ENCODE results near the gene MTHFD1L. TPM values are rescaled to one million over a fixed set of nuclear protein-coding genes. Genes with fewer than 3 reads are reported as not detected.

Gene MTHFD1L
- total RNA-seq, 2 experiments from 2014 or later, result 155 to 158 TPM

DNA sequence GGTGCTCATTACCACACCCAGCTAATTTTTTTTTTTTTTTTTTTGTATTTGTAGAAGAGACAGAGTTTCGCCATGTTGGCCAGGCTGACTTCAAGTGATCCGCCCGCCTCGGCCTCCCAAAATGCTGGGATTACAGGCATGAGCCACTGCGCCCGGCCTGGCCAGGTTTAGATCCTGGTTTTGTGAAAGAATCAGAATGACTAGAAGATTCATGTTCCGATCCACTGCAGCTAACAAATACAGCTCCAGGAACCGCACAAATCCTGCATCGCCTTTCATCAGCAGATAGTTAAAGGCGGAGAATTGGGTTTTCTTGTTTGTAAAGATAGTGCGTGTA is 223.1 kb downstream of the MTHFD1L start:
- no peak for TF ChIP-seq CTCF (IDR thresholded peaks at IDR 0.05)
- POLR2A ChIA-PET, result no interaction called here
- Mint-ChIP-seq H3K27ac (no peak overlapping the region), H3K4me3 (no peak overlapping the region), H3K4me1 (ENCODE audit: low read depth) (no peaks in the 10 kb centered on the region), H3K27me3 (no peaks in the 10 kb centered on the region), H3K36me3 (ENCODE audit: low read depth) (peaks cover 43% of the 10 kb centered on the region), H3K9me3 (no peaks in the 10 kb centered on the region)
- CTCF ChIA-PET, result interaction anchor here (0.8 to 1.3 kb wide), 2 partner anchors 10 to 74 kb away, joined by 3 to 7 read pairs; no protein-coding TSS in a partner anchor
- ATAC-seq (no peak), DNase-seq (no peak)
- intact Hi-C loops (cut with micrococcal nuclease), result no loop called here

DNA sequence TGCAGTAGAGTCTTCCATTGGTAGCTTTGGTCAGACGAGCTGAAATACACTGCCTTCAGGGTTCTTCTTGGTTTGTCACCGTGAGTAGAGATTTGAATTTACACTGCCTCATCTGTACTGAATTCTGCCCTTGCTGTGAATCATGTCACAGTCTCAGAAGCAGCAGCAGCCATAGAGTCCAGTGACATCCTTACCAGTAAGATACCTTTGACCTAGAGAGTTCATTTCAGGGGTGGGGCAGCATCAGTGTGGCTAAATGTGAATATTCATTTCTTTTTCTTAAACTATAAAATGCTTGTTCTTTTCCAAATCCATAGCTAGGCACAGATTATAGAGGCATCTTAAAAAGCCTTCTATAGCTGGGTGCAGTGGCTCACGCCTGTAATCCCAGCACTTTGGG is 223.5 kb downstream of the MTHFD1L start:
- Mint-ChIP-seq H3K9me3 (no peaks in the 10 kb centered on the region), H3K36me3 (ENCODE audit: low read depth) (peaks cover 47% of the 10 kb centered on the region), H3K27me3 (no peaks in the 10 kb centered on the region), H3K27ac (no peak overlapping the region), H3K4me1 (ENCODE audit: low read depth) (no peaks in the 10 kb centered on the region), H3K4me3 (no peak overlapping the region)
- POLR2A ChIA-PET, result no interaction called here
- CTCF ChIA-PET, result interaction anchor here (0.8 to 1.3 kb wide), 2 partner anchors 9 to 74 kb away, joined by 3 to 7 read pairs; no protein-coding TSS in a partner anchor
- no peak for DNase-seq
- intact Hi-C loops (cut with micrococcal nuclease), result no loop called here
- ATAC-seq, result no peak
- TF ChIP-seq CTCF (IDR thresholded peaks at IDR 0.05), result no peak

- DNase-seq (no peak), ATAC-seq (no peak)
- intact Hi-C loops (cut with micrococcal nuclease), result no loop called here
- POLR2A ChIA-PET, result no interaction called here
- TF ChIP-seq CTCF (IDR thresholded peaks at IDR 0.05), result no peak
- Mint-ChIP-seq H3K27ac (no peak overlapping the region), H3K4me3 (no peak overlapping the region), H3K27me3 (no peaks in the 10 kb centered on the region), H3K36me3 (ENCODE audit: low read depth) (peaks cover 53% of the 10 kb centered on the region), H3K9me3 (no peaks in the 10 kb centered on the region), H3K4me1 (ENCODE audit: low read depth) (no peaks in the 10 kb centered on the region)
- CTCF ChIA-PET, result no interaction called here
Observed at GRCh38 chr6:151089978-151090377, 224.5 kb downstream of the MTHFD1L start.

GRCh38 chr6:151091571-151091970 is 226.1 kb downstream of the MTHFD1L start:
- H3K27me3 Mint-ChIP-seq, result no peaks in the 10 kb centered on the region
- no peaks in the 10 kb centered on the region for H3K9me3 Mint-ChIP-seq
- ATAC-seq (no peak), DNase-seq (no peak)
- intact Hi-C loops (cut with micrococcal nuclease), result no loop called here
- peaks cover 67% of the 10 kb centered on the region for H3K36me3 Mint-ChIP-seq (ENCODE audit: low read depth)
- ChIA-PET POLR2A (no interaction called here), CTCF (no interaction called here)
- TF ChIP-seq CTCF (IDR thresholded peaks at IDR 0.05), result no peak
- no peak overlapping the region for H3K27ac Mint-ChIP-seq
- no peaks in the 10 kb centered on the region for H3K4me1 Mint-ChIP-seq (ENCODE audit: low read depth)
- H3K4me3 Mint-ChIP-seq, result no peak overlapping the region

DNA sequence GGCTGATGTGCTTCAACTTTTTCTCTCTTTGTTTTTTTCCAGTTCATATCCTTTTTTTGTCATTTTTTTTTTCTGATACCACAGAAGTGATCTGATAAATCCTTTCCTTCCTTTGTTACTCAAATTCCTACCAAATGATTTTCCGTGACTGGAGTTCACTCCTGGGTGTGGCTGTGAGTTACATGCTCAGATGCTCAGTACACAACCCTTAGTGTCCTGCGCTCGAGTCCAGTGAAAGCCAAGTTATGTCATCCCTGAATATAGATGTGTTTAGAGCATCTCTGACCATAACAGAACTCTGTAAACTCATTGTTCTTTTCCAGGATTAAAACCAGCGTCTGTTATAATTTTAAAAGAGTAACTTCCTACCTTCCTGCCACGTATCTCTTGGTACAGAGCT is 227.1 kb downstream of the MTHFD1L start:
- ATAC-seq (no peak), DNase-seq (no peak)
- no peaks in the 10 kb centered on the region for H3K9me3 Mint-ChIP-seq
- intact Hi-C loops (cut with micrococcal nuclease), result no loop called here
- H3K36me3 Mint-ChIP-seq (ENCODE audit: low read depth), result peaks cover 77% of the 10 kb centered on the region
- H3K27ac Mint-ChIP-seq, result no peak overlapping the region
- POLR2A ChIA-PET, result no interaction called here
- H3K4me3 Mint-ChIP-seq, result no peak overlapping the region
- no peaks in the 10 kb centered on the region for H3K27me3 Mint-ChIP-seq
- CTCF ChIA-PET, result no interaction called here
- TF ChIP-seq CTCF (IDR thresholded peaks at IDR 0.05), result no peak
- H3K4me1 Mint-ChIP-seq (ENCODE audit: low read depth), result peaks cover 4% of the 10 kb centered on the region

All from activated CD8-positive, alpha-beta T cell treated with anti-CD3 and anti-CD28 coated beads for 36 hours (primary cell).